SU-DHL-6 (cell line): ENCODE data around the gene EVA1C.
"Not testable (repeated sequence)": the region's sequence is repeated elsewhere in the genome, so short reads cannot be mapped to it uniquely, and the experiment has no call there.

Experiments
- H2AFZ ChIP-seq: fragments of 200-600 bp; sonication (generic); 2 replicates; pipeline ENCODE4 v1.6.1; 2014; ENCODE audit warnings: low read depth, mild to moderate bottlenecking, moderate library complexity, mixed read lengths, antibody characterized with exemption, low read length; ENCODE audit not compliant: severe bottlenecking
- H3F3A ChIP-seq: fragments of 200-600 bp; shearing (Covaris generic); 2 replicates; pipeline ENCODE4 v1.6.0; 2016; ENCODE audit warnings: antibody characterized with exemption, mild to moderate bottlenecking; ENCODE audit not compliant: insufficient read depth
- H3K27ac ChIP-seq: fragments of 200-600 bp; sonication (generic); 2 replicates; pipeline ENCODE4 v1.5.1; 2016; ENCODE audit warnings: low read depth, mild to moderate bottlenecking, low read length, moderate library complexity, mixed read lengths
- H3K27me3 ChIP-seq: fragments of 200-600 bp; sonication (generic), shearing (Covaris generic); 2 replicates; pipeline ENCODE4 v1.6.0; 2014; ENCODE audit warnings: mild to moderate bottlenecking, low read length
- H3K36me3 ChIP-seq: fragments of 200-600 bp; sonication (generic); 2 replicates; pipeline ENCODE4 v1.6.1; 2014; ENCODE audit warnings: mild to moderate bottlenecking, low read length, mixed read lengths
- H3K4me2 ChIP-seq: fragments of 300-600, 200-600 bp; shearing (Covaris generic), sonication (generic); 2 replicates; pipeline ENCODE4 v1.6.0; 2014; ENCODE audit warnings: low read length, low read depth, mild to moderate bottlenecking; ENCODE audit not compliant: poor library complexity, severe bottlenecking
- H3K4me3 ChIP-seq: fragments of 200-600 bp; sonication (generic); 2 replicates; pipeline ENCODE4 v1.5.1; 2014; ENCODE audit warnings: antibody characterized with exemption, low read length, mild to moderate bottlenecking, mixed read lengths; ENCODE audit not compliant: insufficient read depth, poor library complexity, severe bottlenecking
- H3K79me2 ChIP-seq: fragments of 200-600 bp; sonication (generic); 2 replicates; pipeline ENCODE4 v1.6.1; 2014; ENCODE audit warnings: mild to moderate bottlenecking, low read length, moderate library complexity; ENCODE audit not compliant: insufficient read depth
- H3K9ac ChIP-seq: fragments of 200-600 bp; sonication (generic); 2 replicates; pipeline ENCODE4 v1.7.0; 2014; ENCODE audit warnings: mild to moderate bottlenecking, low read length
- H3K9me2 ChIP-seq: fragments of 200-600 bp; sonication (generic); replicated peaks from 2 replicates; pipeline ENCODE4 v1.6.1; 2014; ENCODE audit warnings: low read length; ENCODE audit not compliant: insufficient read depth
- H3K9me3 ChIP-seq: fragments of 200-600 bp; sonication (generic); 2 replicates; pipeline ENCODE4 v1.6.1; 2014; ENCODE audit warnings: low read length, mixed read lengths; ENCODE audit not compliant: insufficient read depth
- H4K20me1 ChIP-seq: fragments of 200-600 bp; sonication (generic); 2 replicates; pipeline ENCODE4 v1.6.1; 2014; ENCODE audit warnings: low read depth, mild to moderate bottlenecking, antibody characterized with exemption, low read length, moderate library complexity, mixed read lengths
- EZH2phosphoT487 ChIP-seq: fragments of 200-600 bp; sonication (generic), shearing (Covaris generic); conservative IDR thresholded peaks from 2 replicates; pipeline ENCODE4 v1.6.1; 2018; ENCODE audit warnings: mild to moderate bottlenecking, antibody characterized with exemption, low read length, moderate library complexity, mixed read lengths
- TF ChIP-seq, protein P1 (sequence below): fragments of 200-600 bp; sonication (generic); IDR thresholded peaks from one replicate; pipeline ENCODE4 v1.5.1; 2017; ENCODE audit warnings: antibody characterized with exemption, mild to moderate bottlenecking, low read length, moderate library complexity; ENCODE audit not compliant: insufficient read depth, poor library complexity, severe bottlenecking

EVA1C gene

DNA sequence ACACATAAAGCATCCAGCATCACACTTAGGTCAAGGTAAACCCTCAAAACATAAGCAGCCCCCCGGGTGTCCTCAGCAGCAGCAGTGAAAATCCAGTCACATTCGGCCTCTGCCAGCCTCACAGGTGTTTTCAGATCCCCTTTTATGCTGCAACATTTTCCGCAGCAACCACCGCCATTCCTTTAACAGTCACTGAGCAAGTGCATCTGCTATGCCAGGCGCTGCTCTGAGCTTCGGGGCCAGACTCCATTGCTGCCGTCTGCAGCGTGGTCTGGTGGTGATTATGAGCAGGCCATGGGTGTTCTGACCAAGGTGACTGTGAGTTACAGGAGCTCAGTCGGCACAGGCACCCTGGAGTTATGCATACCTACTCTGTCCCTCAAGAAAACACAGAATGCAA, 24.2 kb upstream of the EVA1C start:
- H4K20me1 ChIP-seq = 0 out of 2 replicates have a peak, but pooled peaks cover 4% of the 10 kb centered on the region
- H3K79me2 ChIP-seq = peaks cover 62% of the 10 kb centered on the region

DNA sequence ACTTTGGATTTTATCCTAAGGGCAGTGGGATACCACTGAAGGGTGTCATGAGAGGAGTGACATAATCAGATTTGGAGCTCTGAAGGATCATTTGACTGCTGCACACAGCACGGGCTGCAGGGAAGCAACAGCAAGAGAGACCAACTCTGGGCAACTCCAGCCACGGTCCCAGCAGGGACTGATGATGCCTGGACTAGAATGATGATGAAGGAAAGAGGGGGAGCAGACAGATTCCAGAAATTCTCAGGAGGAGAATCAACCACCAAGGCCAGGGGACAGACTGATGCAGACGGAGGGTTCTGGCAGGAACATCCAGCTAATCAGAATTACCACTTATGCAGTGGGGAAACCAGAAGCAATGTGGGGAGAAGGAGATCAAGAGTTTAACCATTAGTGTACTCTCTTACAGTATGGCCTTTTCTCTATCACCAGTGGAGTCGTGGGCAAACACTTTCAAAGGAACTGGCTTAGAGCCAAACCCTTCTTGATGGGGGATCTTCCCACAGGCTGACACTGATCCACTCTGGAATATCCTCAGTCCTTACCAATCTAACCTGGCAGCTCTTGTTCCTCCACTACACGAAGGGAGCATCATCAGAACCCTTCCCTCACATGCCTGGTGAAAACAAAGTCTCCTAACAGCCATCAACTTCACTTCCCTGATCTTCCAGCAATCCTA, 23.0 kb upstream of the EVA1C start:
- Histone ChIP-seq H3F3A (no peaks in the 10 kb centered on the region), H3K9me2 (no peaks in the 10 kb centered on the region), H3K9ac (no peak overlapping the region), H3K4me3 (no peak overlapping the region), H3K4me2 (no peak overlapping the region), H3K79me2 (peaks cover 62% of the 10 kb centered on the region), H3K27me3 (no peaks in the 10 kb centered on the region), H3K27ac (no peak overlapping the region), H4K20me1 (0 out of 2 replicates have a peak, but pooled peaks cover 4% of the 10 kb centered on the region), H2AFZ (no peak overlapping the region), H3K36me3 (no peaks in the 10 kb centered on the region), H3K9me3 (no peaks in the 10 kb centered on the region)
- TF ChIP-seq EZH2phosphoT487 = no peak
- TF ChIP-seq, protein P1, sequence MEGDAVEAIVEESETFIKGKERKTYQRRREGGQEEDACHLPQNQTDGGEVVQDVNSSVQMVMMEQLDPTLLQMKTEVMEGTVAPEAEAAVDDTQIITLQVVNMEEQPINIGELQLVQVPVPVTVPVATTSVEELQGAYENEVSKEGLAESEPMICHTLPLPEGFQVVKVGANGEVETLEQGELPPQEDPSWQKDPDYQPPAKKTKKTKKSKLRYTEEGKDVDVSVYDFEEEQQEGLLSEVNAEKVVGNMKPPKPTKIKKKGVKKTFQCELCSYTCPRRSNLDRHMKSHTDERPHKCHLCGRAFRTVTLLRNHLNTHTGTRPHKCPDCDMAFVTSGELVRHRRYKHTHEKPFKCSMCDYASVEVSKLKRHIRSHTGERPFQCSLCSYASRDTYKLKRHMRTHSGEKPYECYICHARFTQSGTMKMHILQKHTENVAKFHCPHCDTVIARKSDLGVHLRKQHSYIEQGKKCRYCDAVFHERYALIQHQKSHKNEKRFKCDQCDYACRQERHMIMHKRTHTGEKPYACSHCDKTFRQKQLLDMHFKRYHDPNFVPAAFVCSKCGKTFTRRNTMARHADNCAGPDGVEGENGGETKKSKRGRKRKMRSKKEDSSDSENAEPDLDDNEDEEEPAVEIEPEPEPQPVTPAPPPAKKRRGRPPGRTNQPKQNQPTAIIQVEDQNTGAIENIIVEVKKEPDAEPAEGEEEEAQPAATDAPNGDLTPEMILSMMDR = no peak

More for the DNA sequence above, 24.2 kb upstream of the EVA1C start:
- H3K4me3 ChIP-seq = no peak overlapping the region
- H3K9me3 ChIP-seq = no peaks in the 10 kb centered on the region
- no peak for TF ChIP-seq EZH2phosphoT487
- TF ChIP-seq, protein P1 = no peak
- 0 out of 2 replicates have a peak, but pooled peaks cover 6% of the 10 kb centered on the region for H3K36me3 ChIP-seq
- no peak overlapping the region for H3K4me2 ChIP-seq
- H3K27me3 ChIP-seq = no peaks in the 10 kb centered on the region
- H3K9ac ChIP-seq = no peak overlapping the region
- no peaks in the 10 kb centered on the region for H3K9me2 ChIP-seq
- no peak overlapping the region for H2AFZ ChIP-seq
- no peak overlapping the region for H3K27ac ChIP-seq
- no peaks in the 10 kb centered on the region for H3F3A ChIP-seq

DNA sequence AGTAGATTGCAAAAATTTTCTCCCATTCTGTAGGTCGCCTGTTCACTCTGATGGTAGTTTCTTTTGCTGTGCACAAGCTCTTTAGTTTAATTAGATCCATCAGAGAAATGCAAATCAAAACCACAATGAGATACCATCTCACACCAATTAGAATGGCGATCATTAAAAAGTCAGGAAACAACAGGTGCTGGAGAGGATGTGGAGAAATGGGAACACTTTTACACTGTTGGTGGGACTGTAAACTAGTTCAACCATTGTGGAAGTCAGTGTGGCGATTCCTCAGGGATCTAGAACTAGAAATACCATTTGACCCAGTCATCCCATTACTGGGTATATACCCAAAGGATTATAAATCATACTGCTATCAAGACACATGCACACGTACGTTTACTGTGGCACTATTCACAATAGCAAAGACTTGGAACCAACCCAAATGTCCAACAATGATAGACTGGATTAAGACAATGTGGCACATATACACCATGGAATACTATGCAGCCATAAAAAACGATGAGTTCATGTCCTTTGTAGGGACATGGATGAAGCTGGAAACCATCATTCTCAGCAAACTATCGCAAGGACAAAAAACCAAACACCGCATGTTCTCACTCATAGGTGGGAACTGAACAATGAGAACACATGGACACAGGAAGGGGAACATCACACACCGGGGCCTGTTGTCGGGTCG, 21.8 kb upstream of the EVA1C start:
- H3K27ac ChIP-seq, H2AFZ ChIP-seq, H3K9ac ChIP-seq, H3K36me3 ChIP-seq, H3K4me2 ChIP-seq, H3K4me3 ChIP-seq, H3F3A ChIP-seq, H3K9me2 ChIP-seq, H3K9me3 ChIP-seq, H4K20me1 ChIP-seq, H3K27me3 ChIP-seq: not testable (repeated sequence)
- H3K79me2 ChIP-seq = peaks cover 62% of the 10 kb centered on the region

DNA sequence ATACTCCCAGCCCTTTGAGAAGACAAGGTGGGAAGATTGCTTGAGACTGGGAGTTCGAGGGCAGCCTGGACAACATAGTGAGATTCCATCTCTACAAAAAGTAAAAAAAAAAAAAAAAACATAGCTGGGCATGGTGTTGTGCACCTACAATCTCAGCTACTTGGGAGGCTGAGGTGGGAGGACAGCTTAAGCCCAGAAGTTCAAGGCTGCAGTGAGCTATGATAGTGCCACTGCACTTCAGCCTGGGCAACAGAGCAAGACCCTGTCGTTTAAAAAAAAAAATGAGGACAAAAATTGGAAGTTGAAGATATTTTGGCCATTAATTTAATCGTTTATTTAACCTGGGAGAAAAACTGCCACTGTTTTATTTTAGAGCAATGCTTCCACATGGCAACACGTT, 20.8 kb upstream of the EVA1C start:
- Histone ChIP-seq H4K20me1 (0 out of 2 replicates have a peak, but pooled peaks cover 4% of the 10 kb centered on the region), H3K27me3 (no peaks in the 10 kb centered on the region), H3K9ac (peak overlapping the region; percentile 68), H3K9me2 (no peaks in the 10 kb centered on the region), H3F3A (no peaks in the 10 kb centered on the region), H2AFZ (no peak overlapping the region), H3K4me2 (peak overlapping the region; percentile 83), H3K79me2 (peaks cover 52% of the 10 kb centered on the region), H3K36me3 (no peaks in the 10 kb centered on the region), H3K4me3 (peak overlapping the region; percentile 63), H3K9me3 (no peaks in the 10 kb centered on the region), H3K27ac (no peak overlapping the region)
- no peak for TF ChIP-seq EZH2phosphoT487
- TF ChIP-seq, protein P1 = no peak
